Fibroblast of lung (primary cell): ENCODE results near the gene PCBD1.

Experiments
- CTCF ChIP-seq, 2 donors: IDR thresholded peaks in 1 of 2; conservative IDR thresholded peaks in 1 of 2; 1 replicate in 1 of 2; 2 replicates in 1 of 2; pipeline ENCODE4 v1.5.1; 2011 to 2012; ENCODE audit warnings: low read length in 2 of 2, control low read depth in 1 of 2, inconsistent platforms in 1 of 2, low read depth in 1 of 2, mild to moderate bottlenecking in 1 of 2
- EZH2 ChIP-seq: IDR thresholded peaks from 2 replicates; pipeline ENCODE4 v1.5.1; 2012; ENCODE audit warnings: low read length, control low read depth, mild to moderate bottlenecking; ENCODE audit errors: missing control alignments

DNA sequence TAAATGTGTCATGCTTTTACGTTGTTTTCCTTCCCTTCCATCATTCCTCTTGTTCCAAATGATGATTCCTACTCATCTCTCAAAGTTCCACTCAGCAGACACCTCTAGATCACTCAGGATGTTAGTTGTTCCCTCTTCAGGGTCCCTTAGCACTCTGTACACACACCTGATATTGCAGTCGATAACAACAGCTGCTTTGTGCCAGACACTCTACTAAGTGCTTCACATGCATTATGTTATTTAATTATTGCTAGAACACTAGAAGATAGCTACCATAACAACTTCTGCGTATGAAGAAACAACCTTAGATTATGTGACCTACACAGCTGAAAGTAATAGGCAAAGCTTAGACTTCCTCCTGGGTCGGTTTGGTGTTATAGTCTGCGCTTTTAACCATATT lies 29.6 kb downstream of the PCBD1 start:
- TF ChIP-seq CTCF (conservative IDR thresholded peaks at IDR 0.05 in 1 of 2, IDR thresholded peaks at IDR 0.05 in 1 of 2; ENCODE audit: low read depth in 1 of 2, low read length in 2 of 2) (no peak), EZH2 (no peak)
